ENCODE data around the gene ZNF496. TPM values are rescaled to one million over a fixed set of nuclear protein-coding genes. Genes with fewer than 3 reads are reported as not detected.

The ZNF496 gene
- total and polyA plus RNA-seq, 9 of the 15 experiments (the other 6 are each of a cell fraction or from before 2014, with no cell fraction given), result 4.3 to 54.0 (median 31.3) TPM

GRCh38 chr1:247291161-247291560 is 40.5 kb downstream of the ZNF496 start:
- no peak for DNase-seq (ENCODE audit: extremely low read depth in 1 of 4, low spot score in 3 of 4)
- 53% methylated on average over 9 of the region's 9 CpGs for WGBS (ENCODE audit: insufficient coverage, low coverage, missing lambda C conversion rate)
- Histone ChIP-seq H4K20me1 (replicated peaks; ENCODE audit: control insufficient read depth, insufficient read depth, low read length) (no peaks in the 10 kb centered on the region), H3K9me1 (ENCODE audit: control insufficient read depth, insufficient read depth, low read length) (no peaks in the 10 kb centered on the region), H3K9ac (ENCODE audit: insufficient read depth in 1 of 2, low read depth in 2 of 2, low read length in 2 of 2) (no peak overlapping the region), H3K27ac (ENCODE audit: extremely low read depth, low read depth, low read length) (no peak overlapping the region), H3K27me3 (ENCODE audit: control insufficient read depth in 2 of 2, insufficient read depth in 2 of 2, low read length in 2 of 2) (no peaks in the 10 kb centered on the region), H2AFZ (ENCODE audit: low read depth, low read length) (no peak overlapping the region), H3K36me3 (ENCODE audit: control insufficient read depth, insufficient read depth, low read length) (no peaks in the 10 kb centered on the region), H3K79me2 (ENCODE audit: control insufficient read depth, insufficient read depth, low read length) (no peaks in the 10 kb centered on the region), H3K9me3 (replicated peaks; ENCODE audit: control insufficient read depth, insufficient read depth, low read depth, low read length) (peaks cover 8% of the 10 kb centered on the region), H3K4me2 (ENCODE audit: insufficient read depth, low read length) (no peak overlapping the region), H3K4me3 (no peak overlapping the region), H3K4me1 (replicated peaks in 1 of 2; ENCODE audit: control insufficient read depth in 2 of 2, insufficient read depth in 2 of 2, low read length in 2 of 2) (peaks cover 11 to 18% of the 10 kb centered on the region in 2 experiments; a peak in 4 of 5 replicates)
- TF ChIP-seq ZNF253 (CRISPR knock-in tag; conservative IDR thresholded peaks at IDR 0.05) (no peak), CHD7 (IDR thresholded peaks at IDR 0.05; ENCODE audit: low read depth, low read length) (no peak), ILF3 (IDR thresholded peaks at IDR 0.05; ENCODE audit: borderline replicate concordance) (no peak), ELF4 (CRISPR knock-in tag; IDR thresholded peaks at IDR 0.05) (no peak), FOS (IDR thresholded peaks at IDR 0.05; ENCODE audit: extremely low read depth, insufficient read length) (no peak)
- in situ Hi-C loops (cut with MboI), result no loop called here
- FAIRE-seq, result no peak
- CTCF ChIA-PET (ENCODE audit: low intra/inter-chr PET ratio), result no interaction called here
- POLR2A ChIA-PET, result interaction anchor here (0.5 to 1.0 kb wide), 2 partner anchors 10 to 180 kb away, joined by 3 to 5 read pairs; no protein-coding TSS in a partner anchor
- intact Hi-C loops (cut with micrococcal nuclease), result no loop called here
- ATAC-seq, result no peak
- no TSS peak for BruUV-seq (replicated peaks)
